ENCODE data around the gene MTX1. TPM values are rescaled to one million over a fixed set of nuclear protein-coding genes. Genes with fewer than 3 reads are reported as not detected.
A peak's percentile ranks its signal among the peaks of the same experiment; 100 is the strongest.

The MTX1 gene
- total and polyA plus RNA-seq, 9 donors, result 15.6 to 35.4 (median 27.7) TPM

DNA sequence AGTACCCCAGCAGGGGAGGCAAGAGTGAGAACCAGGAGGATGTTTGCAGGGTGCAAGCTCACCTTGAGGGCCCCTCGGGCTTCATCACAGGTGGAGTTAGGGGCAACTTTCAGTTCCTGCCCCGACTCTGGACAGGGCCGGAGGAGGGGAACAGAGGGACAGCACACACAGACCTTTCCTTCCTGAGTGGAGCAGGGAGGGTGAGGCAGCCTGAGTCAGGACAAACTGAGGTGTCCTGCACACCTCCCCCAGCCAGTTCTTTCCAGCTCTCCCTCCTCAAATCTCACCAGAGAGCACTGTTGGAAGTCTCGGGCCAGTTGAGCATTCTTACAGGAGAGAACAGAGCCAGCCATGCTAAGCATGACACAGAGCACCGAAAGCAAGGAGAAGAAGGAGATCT is 45.3 kb downstream of the MTX1 start:
- Histone ChIP-seq H3K4me3 (no peak overlapping the region), H3K27me3 (no peaks in the 10 kb centered on the region), H3K9me3 (no peaks in the 10 kb centered on the region), H3K4me1 (ENCODE audit: insufficient read depth) (peaks cover 7% of the 10 kb centered on the region), H3K36me3 (no peaks in the 10 kb centered on the region), H3K27ac (peak overlapping the region in 1 of 2 donors; percentile 94)
- TF ChIP-seq, protein P1, sequence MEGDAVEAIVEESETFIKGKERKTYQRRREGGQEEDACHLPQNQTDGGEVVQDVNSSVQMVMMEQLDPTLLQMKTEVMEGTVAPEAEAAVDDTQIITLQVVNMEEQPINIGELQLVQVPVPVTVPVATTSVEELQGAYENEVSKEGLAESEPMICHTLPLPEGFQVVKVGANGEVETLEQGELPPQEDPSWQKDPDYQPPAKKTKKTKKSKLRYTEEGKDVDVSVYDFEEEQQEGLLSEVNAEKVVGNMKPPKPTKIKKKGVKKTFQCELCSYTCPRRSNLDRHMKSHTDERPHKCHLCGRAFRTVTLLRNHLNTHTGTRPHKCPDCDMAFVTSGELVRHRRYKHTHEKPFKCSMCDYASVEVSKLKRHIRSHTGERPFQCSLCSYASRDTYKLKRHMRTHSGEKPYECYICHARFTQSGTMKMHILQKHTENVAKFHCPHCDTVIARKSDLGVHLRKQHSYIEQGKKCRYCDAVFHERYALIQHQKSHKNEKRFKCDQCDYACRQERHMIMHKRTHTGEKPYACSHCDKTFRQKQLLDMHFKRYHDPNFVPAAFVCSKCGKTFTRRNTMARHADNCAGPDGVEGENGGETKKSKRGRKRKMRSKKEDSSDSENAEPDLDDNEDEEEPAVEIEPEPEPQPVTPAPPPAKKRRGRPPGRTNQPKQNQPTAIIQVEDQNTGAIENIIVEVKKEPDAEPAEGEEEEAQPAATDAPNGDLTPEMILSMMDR (IDR thresholded peaks at IDR 0.05), result no peak
- no peak for TF ChIP-seq POLR2A (IDR thresholded peaks at IDR 0.05)
- no peak for TF ChIP-seq EP300 (IDR thresholded peaks at IDR 0.05)
- DNase-seq, result no peak
- intact Hi-C loops (cut with DNase I), result loop anchor here in 3 of 4 donors (5.0 to 10.0 kb wide), 3 partner anchors 69 to 339 kb away; partner anchors contain the start of gene RUSC1 (in 2 of the 3)
- 32 to 48% (median 34%) methylated on average over 5 of the region's 5 CpGs for WGBS, 3 donors

DNA sequence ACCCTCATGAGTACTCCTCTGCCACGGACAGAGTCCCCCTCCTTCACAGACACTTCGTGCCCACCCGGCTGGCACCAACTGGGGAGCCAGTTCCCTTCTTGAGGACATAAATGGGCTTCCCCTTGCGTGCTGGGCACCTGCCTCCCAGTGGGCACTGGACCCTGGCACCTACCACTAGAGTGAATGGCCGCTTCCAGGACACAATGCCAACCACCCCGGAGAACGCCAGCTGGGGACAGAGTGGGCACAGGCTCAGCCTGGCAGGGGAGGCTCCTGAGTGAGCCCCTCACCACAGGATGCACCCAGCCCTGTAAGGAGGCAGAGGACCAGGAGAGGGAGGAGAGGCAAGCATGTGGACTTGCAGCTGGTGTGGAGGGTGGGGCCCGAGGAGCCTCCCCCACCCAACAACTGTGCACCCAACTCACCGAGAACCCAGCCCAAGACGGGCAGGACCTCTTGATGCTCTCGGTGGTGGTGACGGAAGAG is 45.8 kb downstream of the MTX1 start:
- 11 to 14% (median 12%) methylated on average over 8 to 12 of the region's 12 CpGs for WGBS, 3 donors
- intact Hi-C loops (cut with DNase I), result loop anchor here in 3 of 4 donors (5.0 to 10.0 kb wide), 3 partner anchors 68 to 338 kb away; partner anchors contain the start of gene RUSC1 (in 2 of the 3)
- Histone ChIP-seq H3K4me1 (ENCODE audit: insufficient read depth) (peaks cover 7% of the 10 kb centered on the region), H3K36me3 (no peaks in the 10 kb centered on the region), H3K4me3 (peak overlapping the region; percentile 73), H3K27me3 (no peaks in the 10 kb centered on the region), H3K27ac (peak overlapping the region; percentile 94 to 99), H3K9me3 (no peaks in the 10 kb centered on the region)
- peak in 1 of 5 donors; percentile 56 for DNase-seq
- TF ChIP-seq, protein P1 (IDR thresholded peaks at IDR 0.05), result no peak
- TF ChIP-seq EP300 (IDR thresholded peaks at IDR 0.05) (no peak), POLR2A (IDR thresholded peaks at IDR 0.05) (no peak)

DNA sequence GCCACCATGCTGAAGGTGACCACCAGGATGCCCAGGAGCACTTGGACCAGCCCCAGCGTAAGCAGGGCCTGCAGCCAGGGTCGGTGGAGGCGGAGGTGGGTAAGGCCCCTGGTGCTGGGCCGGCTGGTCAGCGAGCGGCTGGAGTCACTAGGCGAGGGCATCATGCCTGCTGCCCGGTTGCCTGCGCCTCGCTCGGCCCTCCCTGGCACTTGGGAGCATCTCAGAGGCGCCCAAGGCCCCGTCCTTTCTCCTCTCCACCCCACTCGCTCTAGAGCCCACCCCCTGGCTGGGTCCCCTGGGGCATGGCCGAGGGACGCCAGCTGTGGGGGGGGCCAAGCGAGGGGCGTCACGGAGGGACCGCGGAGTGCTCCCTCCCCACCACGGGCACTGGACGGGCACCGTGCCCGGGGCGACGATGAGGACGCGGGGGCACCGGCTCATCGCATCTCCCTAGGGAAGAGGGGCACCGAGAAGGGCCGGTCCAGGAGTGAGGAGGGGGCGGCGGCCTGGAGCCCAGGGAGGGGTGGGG is 46.3 kb downstream of the MTX1 start:
- no peaks in the 10 kb centered on the region for H3K27me3 ChIP-seq
- H3K9me3 ChIP-seq, result no peaks in the 10 kb centered on the region
- DNase-seq, result peak; percentile 51 to 69 (median 67)
- peak overlapping the region; percentile 94 to 99 for H3K27ac ChIP-seq
- peak overlapping the region; percentile 73 for H3K4me3 ChIP-seq
- 0 to 3% (median 1%) methylated on average over 13 to 35 of the region's 35 CpGs for WGBS, 3 donors
- intact Hi-C loops (cut with DNase I), result loop anchor here (5.0 to 10.0 kb wide), 3 partner anchors 68 to 338 kb away; partner anchors contain the start of gene RUSC1 (in 3 of the 4)
- peaks cover 7% of the 10 kb centered on the region for H3K4me1 ChIP-seq (ENCODE audit: insufficient read depth)
- TF ChIP-seq, protein P1 (IDR thresholded peaks at IDR 0.05), result no peak
- TF ChIP-seq POLR2A (IDR thresholded peaks at IDR 0.05) (no peak), EP300 (IDR thresholded peaks at IDR 0.05) (no peak)
- no peaks in the 10 kb centered on the region for H3K36me3 ChIP-seq

DNA sequence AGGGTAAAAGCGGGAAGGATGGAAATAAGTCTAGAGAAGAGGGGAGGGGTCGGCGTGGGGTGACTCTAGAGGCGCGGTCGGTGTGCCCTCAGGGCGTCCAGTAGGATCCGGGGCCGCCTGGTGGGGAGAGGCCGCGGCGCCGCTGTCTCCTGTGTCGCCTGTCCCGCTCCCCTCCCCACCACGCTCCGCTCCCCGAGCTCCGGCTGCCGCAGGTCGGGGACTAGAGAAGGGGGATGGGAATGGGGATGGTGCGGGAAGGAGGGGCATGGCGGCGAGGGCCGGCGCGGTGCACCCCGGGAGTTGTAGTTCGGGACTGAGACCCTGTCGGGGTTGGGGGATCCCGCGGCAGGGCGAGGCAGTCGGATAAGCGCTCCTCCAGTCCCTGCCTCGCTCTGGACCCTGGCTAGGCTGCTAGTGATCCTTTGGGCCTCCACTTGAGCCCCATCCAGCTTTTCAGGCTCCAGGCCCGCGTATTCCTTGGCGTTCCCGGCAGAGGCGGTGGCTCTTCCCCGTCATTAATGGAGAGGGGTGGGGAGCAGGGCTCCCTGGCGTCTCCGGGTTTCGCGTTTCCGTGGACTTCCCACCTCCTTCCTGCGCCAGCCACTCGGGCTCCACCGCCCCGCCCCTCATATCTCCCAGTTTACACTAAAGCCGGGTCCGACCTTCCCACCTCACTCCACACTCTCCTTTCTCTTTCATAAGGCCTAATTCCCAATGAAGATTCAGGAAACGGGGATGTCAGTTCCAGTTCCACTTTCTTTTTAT is 46.9 kb downstream of the MTX1 start, which contains the start of gene ENTREP3:
Gene ENTREP3, minus strand, starts transcription at position 241 of the 765 bp plus-strand sequence. CDS start 606 bp downstream, outside the sequence.
- H3K27ac ChIP-seq, result peak within 1 kb of the TSS; percentile 94 to 99
- WGBS, 3 donors, result 0 to 1% (median 1%) methylated on average over 42 to 54 of the region's 54 CpGs
- peaks cover 7% of the 10 kb centered on the region for H3K4me1 ChIP-seq (ENCODE audit: insufficient read depth)
- H3K27me3 ChIP-seq, result no peaks in the 10 kb centered on the region
- H3K9me3 ChIP-seq, result no peaks in the 10 kb centered on the region
- intact Hi-C loops (cut with DNase I), result loop anchor here in 2 of 4 donors (5.0 to 10.0 kb wide), 2 partner anchors 67 to 69 kb away; partner anchors contain the start of gene RUSC1 (in 2 of the 2)
- TF ChIP-seq, protein P1 (IDR thresholded peaks at IDR 0.05), result no peak
- peak; percentile 75 for TF ChIP-seq POLR2A (IDR thresholded peaks at IDR 0.05)
- peak within 1 kb of the TSS; percentile 73 for H3K4me3 ChIP-seq
- DNase-seq, result peak; percentile 87 to 91 (median 90)
- no peaks in the 10 kb centered on the region for H3K36me3 ChIP-seq

All from ovary (tissue), 9 donors.